ENCODE results near the gene INTS1.

INTS1 gene

GRCh38 chr7:1508277-1508758, 4.1 kb upstream of the INTS1 start:
- DNase-seq (ENCODE audit: low spot score), result no peak

GRCh38 chr7:1505731-1506550, 1.8 kb upstream of the INTS1 start:
- DNase-seq (ENCODE audit: low spot score), result no peak

GRCh38 chr7:1503390-1503789, 799 bp downstream of the INTS1 start:
- DNase-seq (ENCODE audit: low spot score), result no peak

- DNase-seq (ENCODE audit: low spot score), result no peak
Measured at GRCh38 chr7:1502845-1503244, 1.3 kb downstream of the INTS1 start.

- no peak for DNase-seq (ENCODE audit: low spot score)
Measured at GRCh38 chr7:1501487-1502270, 2.5 kb downstream of the INTS1 start.

- no peak for DNase-seq (ENCODE audit: low spot score)
Measured at GRCh38 chr7:1500064-1500807, 4.0 kb downstream of the INTS1 start.

GRCh38 chr7:1499367-1500029, 4.7 kb downstream of the INTS1 start:
- no peak for DNase-seq (ENCODE audit: low spot score)

GRCh38 chr7:1498370-1499305, 5.6 kb downstream of the INTS1 start:
- no peak for DNase-seq (ENCODE audit: low spot score)

GRCh38 chr7:1497293-1497927, 6.8 kb downstream of the INTS1 start:
- DNase-seq (ENCODE audit: low spot score), result no peak

GRCh38 chr7:1496531-1497292, 7.5 kb downstream of the INTS1 start:
- DNase-seq (ENCODE audit: low spot score), result no peak

GRCh38 chr7:1495564-1496242, 8.5 kb downstream of the INTS1 start:
- no peak for DNase-seq (ENCODE audit: low spot score)

- no peak for DNase-seq (ENCODE audit: low spot score)
Measured at GRCh38 chr7:1494866-1495563, 9.2 kb downstream of the INTS1 start.

GRCh38 chr7:1494447-1494846, 9.7 kb downstream of the INTS1 start:
- DNase-seq (ENCODE audit: low spot score), result no peak

- no peak for DNase-seq (ENCODE audit: low spot score)
Measured at GRCh38 chr7:1493571-1493970, 10.6 kb downstream of the INTS1 start.

- no peak for DNase-seq (ENCODE audit: low spot score)
Measured at GRCh38 chr7:1493129-1493528, 11.1 kb downstream of the INTS1 start.

GRCh38 chr7:1492640-1493039, 11.5 kb downstream of the INTS1 start:
- no peak for DNase-seq (ENCODE audit: low spot score)

- DNase-seq (ENCODE audit: low spot score), result no peak
Measured at GRCh38 chr7:1492221-1492620, 12.0 kb downstream of the INTS1 start.

- no peak for DNase-seq (ENCODE audit: low spot score)
Measured at GRCh38 chr7:1490837-1491236, 13.4 kb downstream of the INTS1 start.

All from COLO829 (cell line).